Adrenal gland (tissue), 12 donors: ENCODE data around the gene TRAPPC1. TPM values are rescaled to one million over a fixed set of nuclear protein-coding genes. Genes with fewer than 3 reads are reported as not detected.

Experiments
- DNase-seq, 7 donors: peaks; one replicate each; pipeline ENCODE4 v3.0.0-alpha.2; 2019 to 2020
- H3K27ac ChIP-seq, 5 donors: fragments of 200-600 bp; sonication (generic) in 4 of 5; 1 replicate in 3 of 5; 2 replicates in 2 of 5; pipeline versions ENCODE4 v1.5.1 to v1.8.0; 2016 to 2020; ENCODE audit warnings: mild to moderate bottlenecking in 1 of 5
- H3K27me3 ChIP-seq: fragments of 200-600 bp; 2 replicates; pipeline ENCODE4 v1.8.0; 2021
- H3K36me3 ChIP-seq, 2 donors: fragments of 200-600 bp; replicated peaks in 1 of 2; 1 replicate in 1 of 2; 2 replicates in 1 of 2; pipeline versions ENCODE4 v1.5.1 to v1.8.0; 2018 to 2022
- H3K4me1 ChIP-seq, 2 donors: fragments of 200-600 bp; replicated peaks in 1 of 2; 1 replicate in 1 of 2; 2 replicates in 1 of 2; pipeline versions ENCODE4 v1.5.1 to v1.8.0; 2018 to 2021
- H3K4me3 ChIP-seq, 4 donors: fragments of 200-600 bp; sonication (generic) in 3 of 4; one replicate each; pipeline ENCODE4 v1.5.1; 2016 to 2018
- H3K9me3 ChIP-seq, 3 donors: fragments of 200-600 bp; sonication (generic) in 1 of 3; replicated peaks in 1 of 3; 1 replicate in 2 of 3; 2 replicates in 1 of 3; pipeline versions ENCODE4 v1.5.1 to v1.8.0; 2016 to 2021
- POLR2A ChIP-seq, 2 donors: fragments of 450-650 bp; IDR thresholded peaks; one replicate each; pipeline ENCODE4 v1.6.1; 2017; ENCODE audit warnings: antibody characterized with exemption in 2 of 2, mild to moderate bottlenecking in 2 of 2, moderate library complexity in 1 of 2
- WGBS, 4 donors: extraction: QIAGEN DNeasy Blood & Tissue Kit in 2 of 4; methylation state at CpG; one replicate each; pipeline versions ENCODE4 v1.1.5 to v1.1.7; 2013 to 2017; 5-methylcytosine and 5-hydroxymethylcytosine counted together
- intact Hi-C, 2 donors: fragments of 100-400 bp; cut with DNase I; formaldehyde crosslinking; loops; one replicate each; pipeline versions ENCODE4 v1.14.1 to v1.15.0; 2022 to 2023
- polyA plus RNA-seq, 3 donors: library from polyadenylated mRNA; stranded (reverse); fragments of 200-250 nt in 2 of 3; fragments of 350-450 nt in 1 of 3; fragmentation: Illumina TruSeq in 1 of 3; extraction: RNeasy Lipid Tissue Mini Kit (QIAGEN cat#74804) in 1 of 3; gene quantifications; one replicate each; pipeline ENCODE4 v1.2.3, GENCODE V29; 2013 to 2014
- total RNA-seq, 9 donors: library from RNA; depleted of rRNA in 4 of 9; stranded (reverse); fragments of >200 nt in 4 of 9; fragments of 120-200 nt in 1 of 9; fragmentation: NEBNext Ultra II Directional in 1 of 9; extraction: Animal tissue kit (Norgen Biotek cat#: 25700) in 1 of 9; gene quantifications; one replicate each; pipeline versions ENCODE4 v1.1.0 to v1.2.4, GENCODE V29; 2013 to 2023
- TF ChIP-seq, protein P1 (sequence below), 6 experiments: fragments of 450-650 bp in 4 of 6; fragments of 200-600 bp in 2 of 6; sonication (generic) in 1 of 6; IDR thresholded peaks; 1 replicate in 5 of 6; 2 replicates in 1 of 6; pipeline versions ENCODE4 v1.5.1 to v1.8.0; 2016 to 2021; ENCODE audit warnings: antibody characterized with exemption in 6 of 6, mild to moderate bottlenecking in 2 of 6, moderate library complexity in 1 of 6
- donor health status: healthy with polysubstance abuse.
- donor health status: Bipolar disorder and iron deficiency.
- donor health status: DM: yes; HTN: yes; CAD: no.
- donor health status: DM: no; HTN: no; CAD: no.
- donor health status: DM: no; HTN: no; CAD: no.
- donor health status: DM: yes; HTN: yes; CAD: no.

The TRAPPC1 gene
- total and polyA plus RNA-seq, 12 donors = 32.2 to 220 (median 121) TPM

DNA sequence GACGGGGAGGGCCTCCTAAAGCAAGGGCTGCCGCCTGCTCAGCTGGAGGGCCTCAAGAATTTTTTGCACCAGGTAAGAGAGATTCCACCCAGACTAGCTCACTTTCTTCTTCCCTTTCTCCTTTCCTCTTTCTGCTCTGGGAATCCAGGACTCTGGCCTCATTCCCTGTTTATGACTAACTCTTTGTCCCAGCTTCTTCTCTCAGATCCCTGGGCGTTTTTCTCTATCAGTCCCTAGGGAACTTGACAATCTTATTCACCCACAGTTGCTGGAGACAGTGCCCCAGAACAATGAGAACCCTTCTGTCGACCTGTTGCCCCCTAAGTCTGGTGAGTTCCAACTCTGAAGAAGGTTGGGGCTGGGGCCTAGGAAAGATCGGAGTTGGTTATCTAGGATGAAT lies 15.9 kb upstream of the TRAPPC1 start:
- intact Hi-C loops = no loop called here
- H3K27me3 ChIP-seq = no peaks in the 10 kb centered on the region
- TF ChIP-seq, protein P1, sequence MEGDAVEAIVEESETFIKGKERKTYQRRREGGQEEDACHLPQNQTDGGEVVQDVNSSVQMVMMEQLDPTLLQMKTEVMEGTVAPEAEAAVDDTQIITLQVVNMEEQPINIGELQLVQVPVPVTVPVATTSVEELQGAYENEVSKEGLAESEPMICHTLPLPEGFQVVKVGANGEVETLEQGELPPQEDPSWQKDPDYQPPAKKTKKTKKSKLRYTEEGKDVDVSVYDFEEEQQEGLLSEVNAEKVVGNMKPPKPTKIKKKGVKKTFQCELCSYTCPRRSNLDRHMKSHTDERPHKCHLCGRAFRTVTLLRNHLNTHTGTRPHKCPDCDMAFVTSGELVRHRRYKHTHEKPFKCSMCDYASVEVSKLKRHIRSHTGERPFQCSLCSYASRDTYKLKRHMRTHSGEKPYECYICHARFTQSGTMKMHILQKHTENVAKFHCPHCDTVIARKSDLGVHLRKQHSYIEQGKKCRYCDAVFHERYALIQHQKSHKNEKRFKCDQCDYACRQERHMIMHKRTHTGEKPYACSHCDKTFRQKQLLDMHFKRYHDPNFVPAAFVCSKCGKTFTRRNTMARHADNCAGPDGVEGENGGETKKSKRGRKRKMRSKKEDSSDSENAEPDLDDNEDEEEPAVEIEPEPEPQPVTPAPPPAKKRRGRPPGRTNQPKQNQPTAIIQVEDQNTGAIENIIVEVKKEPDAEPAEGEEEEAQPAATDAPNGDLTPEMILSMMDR (IDR thresholded peaks at IDR 0.05) = no peak
- no peak for TF ChIP-seq POLR2A (IDR thresholded peaks at IDR 0.05)
- no peak overlapping the region for H3K4me3 ChIP-seq
- H3K36me3 ChIP-seq = peaks cover 0 to 62% of the 10 kb centered on the region in 2 donors
- H3K9me3 ChIP-seq = no peaks in the 10 kb centered on the region
- no peaks in the 10 kb centered on the region for H3K4me1 ChIP-seq
- H3K27ac ChIP-seq = no peak overlapping the region
- 87 to 89% (median 88%) methylated on average over 4 to 5 of the region's 5 CpGs for WGBS, 4 donors
- DNase-seq = no peak

DNA sequence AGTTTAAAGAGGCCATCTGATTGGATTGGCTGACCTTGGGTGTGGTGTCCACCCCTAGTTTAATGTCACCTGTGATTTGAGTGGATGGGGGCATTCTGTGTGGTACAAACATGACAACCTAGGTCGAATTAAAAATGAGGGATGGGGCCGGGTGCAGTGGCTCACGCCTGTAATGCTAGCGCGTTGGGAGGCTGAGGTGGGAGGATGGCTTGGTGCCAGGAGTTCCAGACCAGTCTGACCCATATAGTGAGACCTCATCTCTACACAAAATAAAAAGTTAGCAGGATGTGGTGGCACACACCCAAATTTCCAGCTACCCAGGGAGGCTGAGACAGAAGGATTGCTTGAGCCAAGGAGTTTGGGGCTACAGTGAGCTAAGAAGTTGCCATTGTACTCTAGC lies 14.7 kb upstream of the TRAPPC1 start:
- Histone ChIP-seq H3K4me3 (no peak overlapping the region), H3K27me3 (no peaks in the 10 kb centered on the region), H3K4me1 (no peaks in the 10 kb centered on the region), H3K27ac (no peak overlapping the region), H3K9me3 (no peaks in the 10 kb centered on the region), H3K36me3 (peaks cover 0 to 62% of the 10 kb centered on the region in 2 donors)
- WGBS, 4 donors = 78 to 95% (median 88%) methylated on average over 5 of the region's 5 CpGs
- intact Hi-C loops = no loop called here
- TF ChIP-seq, protein P1 (IDR thresholded peaks at IDR 0.05) = no peak
- no peak for TF ChIP-seq POLR2A (IDR thresholded peaks at IDR 0.05)
- no peak for DNase-seq

DNA sequence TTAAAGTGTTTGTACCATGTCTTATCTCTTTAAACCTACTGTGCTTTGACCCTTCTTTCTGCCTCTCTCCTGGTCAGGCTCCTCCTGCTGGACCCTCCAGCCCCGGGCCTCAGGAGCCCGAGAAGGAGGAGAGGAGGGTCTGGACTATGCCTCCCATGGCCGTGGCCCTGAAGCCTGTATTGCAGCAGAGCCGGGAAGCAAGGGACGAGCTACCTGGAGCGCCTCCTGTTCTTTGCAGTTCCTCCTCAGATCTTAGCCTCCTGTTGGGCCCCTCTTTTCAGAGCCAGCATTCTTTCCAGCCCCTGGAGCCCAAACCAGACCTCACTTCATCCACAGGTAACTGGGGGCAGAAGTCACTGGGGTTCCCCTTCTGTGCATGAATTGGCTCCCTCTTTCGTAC lies 13.9 kb upstream of the TRAPPC1 start:
- Histone ChIP-seq H3K4me3 (no peak overlapping the region), H3K27me3 (no peaks in the 10 kb centered on the region), H3K4me1 (no peaks in the 10 kb centered on the region), H3K27ac (no peak overlapping the region), H3K36me3 (peaks cover 0 to 68% of the 10 kb centered on the region in 2 donors), H3K9me3 (no peaks in the 10 kb centered on the region)
- 82 to 97% (median 86%) methylated on average over 4 to 7 of the region's 7 CpGs for WGBS, 4 donors
- intact Hi-C loops = no loop called here
- TF ChIP-seq, protein P1 (IDR thresholded peaks at IDR 0.05) = no peak
- TF ChIP-seq POLR2A (IDR thresholded peaks at IDR 0.05) = no peak
- no peak for DNase-seq

DNA sequence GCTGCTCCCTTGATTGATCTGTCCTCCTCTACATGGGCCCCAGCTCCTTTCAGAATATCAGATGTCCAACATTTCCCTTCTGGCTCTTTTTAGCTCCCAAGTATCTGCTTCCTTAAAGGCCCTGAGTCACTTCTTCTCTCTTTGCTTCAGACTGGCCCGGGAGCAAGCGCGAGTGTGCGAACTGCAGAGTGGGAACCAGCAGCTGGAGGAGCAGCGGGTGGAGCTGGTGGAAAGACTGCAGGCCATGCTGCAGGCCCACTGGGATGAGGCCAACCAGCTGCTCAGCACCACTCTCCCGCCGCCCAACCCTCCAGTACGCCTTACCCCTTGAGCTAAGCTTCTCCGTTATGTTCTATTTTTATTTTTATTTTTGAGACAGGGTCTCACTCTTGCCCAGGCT lies 12.6 kb upstream of the TRAPPC1 start:
- Histone ChIP-seq H3K27me3 (no peaks in the 10 kb centered on the region), H3K27ac (no peak overlapping the region), H3K4me1 (no peaks in the 10 kb centered on the region), H3K4me3 (no peak overlapping the region), H3K9me3 (no peaks in the 10 kb centered on the region), H3K36me3 (peaks cover 0 to 79% of the 10 kb centered on the region in 2 donors)
- no peak for TF ChIP-seq POLR2A (IDR thresholded peaks at IDR 0.05)
- TF ChIP-seq, protein P1 (IDR thresholded peaks at IDR 0.05) = no peak
- WGBS, 4 donors = 93 to 99% (median 96%) methylated on average over 9 of the region's 9 CpGs
- intact Hi-C loops = no loop called here
- DNase-seq = no peak
